HEK293 (cell line): Measurements from ENCODE around the gene PNPLA6.

Experiments
- CTCF ChIP-seq: fragments of 450-650 bp; formaldehyde crosslinking; IDR thresholded peaks from 2 replicates; pipeline ENCODE4 v1.5.1; 2016; ENCODE audit warnings: missing biosample characterization, missing genetic modification characterization
- IKZF3 ChIP-seq: fragments of 450-650 bp; IDR thresholded peaks from 2 replicates; pipeline ENCODE4 v1.5.0; 2018; ENCODE audit warnings: missing biosample characterization, mild to moderate bottlenecking, missing genetic modification characterization, moderate library complexity
- REST ChIP-seq: fragments of 450-650 bp; formaldehyde crosslinking; IDR thresholded peaks from 2 replicates; pipeline ENCODE4 v1.5.1; 2016; ENCODE audit warnings: missing biosample characterization, missing genetic modification characterization
- TRIM28 ChIP-seq: IDR thresholded peaks from 2 replicates; pipeline ENCODE4 v1.6.1; 2011; ENCODE audit warnings: low read length, control low read depth, borderline replicate concordance
- YY1 ChIP-seq: fragments of 450-650 bp; formaldehyde crosslinking; IDR thresholded peaks from 2 replicates; pipeline ENCODE4 v1.5.1; 2018; ENCODE audit warnings: missing biosample characterization, missing genetic modification characterization
- ZBTB48 ChIP-seq: fragments of 450-650 bp; formaldehyde crosslinking; IDR thresholded peaks from 2 replicates; pipeline ENCODE4 v1.5.1; 2016; ENCODE audit warnings: missing biosample characterization, missing genetic modification characterization
- ZNF132 ChIP-seq: fragments of 450-650 bp; formaldehyde crosslinking; IDR thresholded peaks from 2 replicates; pipeline ENCODE4 v1.5.1; 2017; ENCODE audit warnings: missing biosample characterization, missing genetic modification characterization, borderline replicate concordance
- ZNF221 ChIP-seq: fragments of 450-650 bp; formaldehyde crosslinking; IDR thresholded peaks from 2 replicates; pipeline ENCODE4 v1.5.1; 2017; ENCODE audit warnings: missing biosample characterization, missing genetic modification characterization, borderline replicate concordance
- ZNF362 ChIP-seq: fragments of 450-650 bp; formaldehyde crosslinking; IDR thresholded peaks from 2 replicates; pipeline ENCODE4 v1.5.1; 2016; ENCODE audit warnings: missing biosample characterization, missing genetic modification characterization
- ZNF423 ChIP-seq: fragments of 450-650 bp; formaldehyde crosslinking; IDR thresholded peaks from 2 replicates; pipeline ENCODE4 v1.5.1; 2016; ENCODE audit warnings: missing biosample characterization, missing genetic modification characterization
- ZNF621 ChIP-seq: fragments of 450-650 bp; formaldehyde crosslinking; IDR thresholded peaks from 2 replicates; pipeline ENCODE4 v1.5.1; 2017; ENCODE audit warnings: missing biosample characterization, missing genetic modification characterization

GRCh38 chr19:7607874-7608560 is 72.5 kb downstream of the PNPLA6 start:
- TF ChIP-seq CTCF (tag by site-specific recombination) = no peak
- no peak for TF ChIP-seq TRIM28
- no peak for TF ChIP-seq ZNF362 (tag by site-specific recombination)
- TF ChIP-seq YY1 (tag by site-specific recombination) = no peak
- TF ChIP-seq ZNF132 (tag by site-specific recombination) = no peak
- no peak for TF ChIP-seq ZNF423
- no peak for TF ChIP-seq IKZF3 (tag by site-specific recombination)
- no peak for TF ChIP-seq ZNF621 (tag by site-specific recombination)
- TF ChIP-seq ZNF221 (tag by site-specific recombination) = no peak
- TF ChIP-seq ZBTB48 = no peak
- no peak for TF ChIP-seq REST (tag by site-specific recombination)
